ENCODE results near the gene PFN1. TPM values are rescaled to one million over a fixed set of nuclear protein-coding genes. Genes with fewer than 3 reads are reported as not detected.
A peak's percentile ranks its signal among the peaks of the same experiment; 100 is the strongest.
"Not testable (repeated sequence)": the region's sequence is repeated elsewhere in the genome, so short reads cannot be mapped to it uniquely, and the experiment has no call there.

PFN1 gene
- polyA plus RNA-seq, 1 donor, result 349 TPM

- DNase-seq (ENCODE audit: low read depth), result no peak
Measured at GRCh38 chr17:4921320-4921719, 27.0 kb downstream of the PFN1 start.

- DNase-seq (ENCODE audit: low read depth), result no peak
Measured at GRCh38 chr17:4920351-4921048, 27.8 kb downstream of the PFN1 start.

GRCh38 chr17:4919511-4920047 is 28.8 kb downstream of the PFN1 start:
- no peak for DNase-seq (ENCODE audit: low read depth)

DNA sequence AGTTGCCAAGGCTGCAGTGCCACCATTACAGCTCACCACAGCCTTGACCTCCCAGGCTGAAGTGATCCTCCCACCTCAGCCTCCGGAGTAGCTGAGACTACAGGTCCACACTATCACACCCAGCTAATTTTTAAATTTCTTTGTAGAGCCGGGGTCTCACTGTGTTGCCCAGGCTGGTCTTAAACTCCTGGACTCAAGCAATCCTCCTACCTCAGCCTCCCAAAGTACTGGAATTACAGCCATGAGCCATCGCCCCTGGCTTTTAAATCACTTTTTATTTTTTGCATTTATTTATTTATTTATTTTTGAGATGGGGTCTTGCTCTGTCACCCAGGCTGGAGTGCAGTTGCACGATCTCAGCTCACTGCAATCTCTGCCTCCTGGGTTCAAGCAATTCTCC is 33.8 kb downstream of the PFN1 start:
- DNase-seq (ENCODE audit: low read depth), result not testable (repeated sequence)

DNA sequence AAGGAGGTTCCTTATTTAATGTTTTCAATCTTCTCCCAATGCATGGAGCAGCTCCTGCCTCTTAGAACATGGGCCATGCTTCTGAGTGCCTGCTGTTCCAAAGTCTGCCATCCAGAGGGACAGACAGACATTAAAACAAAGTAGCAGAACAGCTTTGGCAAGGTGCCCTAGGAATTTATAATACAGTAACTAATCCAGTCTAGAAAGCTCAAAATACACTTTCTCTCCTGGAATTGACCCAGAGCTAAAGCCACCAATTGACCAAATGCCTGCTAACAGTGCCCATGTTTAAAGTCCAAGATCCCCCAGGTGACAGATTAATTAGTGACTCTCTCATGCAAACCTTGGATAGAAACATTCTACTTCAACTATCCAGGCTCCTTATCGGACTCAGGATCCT is 34.3 kb downstream of the PFN1 start:
- no peak for DNase-seq (ENCODE audit: low read depth)

DNA sequence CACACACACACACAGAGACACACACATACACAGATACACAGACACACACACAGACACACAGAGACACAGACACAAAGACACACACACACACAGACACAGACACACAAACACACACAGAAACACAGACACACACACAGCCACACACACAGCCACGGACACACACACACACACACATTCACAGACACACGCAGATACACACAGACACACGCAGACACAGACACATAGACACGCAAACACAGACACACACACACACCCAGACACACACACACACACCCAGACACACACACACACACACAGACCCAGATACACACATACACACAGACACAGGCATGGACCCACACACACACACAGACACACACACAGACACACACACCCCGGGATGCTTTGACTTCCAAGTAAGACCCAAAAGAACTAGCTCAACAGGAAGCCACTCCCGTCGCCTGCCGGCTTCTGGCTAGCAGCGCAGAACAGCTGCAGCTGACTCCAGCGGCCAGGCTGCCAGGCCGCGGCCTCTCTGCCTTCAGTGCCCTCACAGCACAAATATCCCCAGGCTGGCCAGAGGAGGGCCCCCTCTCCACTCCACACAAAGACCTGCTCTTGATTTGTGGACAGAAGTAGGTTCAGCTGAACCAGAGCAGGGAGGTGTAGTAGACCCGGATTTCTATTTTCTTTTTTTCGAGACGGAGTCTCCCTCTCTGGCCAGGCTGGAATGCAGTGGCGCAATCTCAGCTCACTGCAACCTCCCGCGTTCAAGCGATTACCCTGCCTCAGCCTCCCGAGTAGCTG is 39.4 kb downstream of the PFN1 start:
- peak; percentile 76 for DNase-seq (ENCODE audit: low read depth)

DNA sequence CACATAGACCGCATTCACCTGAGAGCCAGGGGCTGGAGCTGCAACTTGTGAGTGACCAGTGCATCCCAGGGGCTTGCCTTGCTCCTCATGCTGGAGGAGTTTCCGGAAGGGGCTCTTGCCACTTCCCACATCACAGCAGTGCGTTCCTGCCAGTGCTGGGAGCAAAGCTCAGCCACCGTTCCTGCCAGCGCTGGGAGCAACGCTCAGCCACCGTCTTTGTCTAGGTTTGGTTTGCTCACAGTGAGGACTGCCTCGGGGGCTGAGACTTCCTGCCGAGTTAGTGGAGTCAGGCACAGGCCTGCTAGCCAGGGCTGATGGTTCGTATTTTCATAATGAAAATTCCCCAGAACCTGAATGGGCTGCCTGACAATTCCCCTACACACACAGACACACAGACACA is 40.0 kb downstream of the PFN1 start:
- DNase-seq (ENCODE audit: low read depth), result no peak

- not testable (repeated sequence) for DNase-seq (ENCODE audit: low read depth)
Measured at GRCh38 chr17:4906642-4907041, 41.7 kb downstream of the PFN1 start.

GRCh38 chr17:4903051-4903818 is 45.1 kb downstream of the PFN1 start, which contains the start of gene CHRNE:
CHRNE (minus strand) TSS chr17:4903098; CDS start chr17:4903063, 35 bp downstream.
- peak; percentile 62 for DNase-seq (ENCODE audit: low read depth)

GRCh38 chr17:4902540-4902939 is 45.8 kb downstream of the PFN1 start:
- no peak for DNase-seq (ENCODE audit: low read depth)

DNA sequence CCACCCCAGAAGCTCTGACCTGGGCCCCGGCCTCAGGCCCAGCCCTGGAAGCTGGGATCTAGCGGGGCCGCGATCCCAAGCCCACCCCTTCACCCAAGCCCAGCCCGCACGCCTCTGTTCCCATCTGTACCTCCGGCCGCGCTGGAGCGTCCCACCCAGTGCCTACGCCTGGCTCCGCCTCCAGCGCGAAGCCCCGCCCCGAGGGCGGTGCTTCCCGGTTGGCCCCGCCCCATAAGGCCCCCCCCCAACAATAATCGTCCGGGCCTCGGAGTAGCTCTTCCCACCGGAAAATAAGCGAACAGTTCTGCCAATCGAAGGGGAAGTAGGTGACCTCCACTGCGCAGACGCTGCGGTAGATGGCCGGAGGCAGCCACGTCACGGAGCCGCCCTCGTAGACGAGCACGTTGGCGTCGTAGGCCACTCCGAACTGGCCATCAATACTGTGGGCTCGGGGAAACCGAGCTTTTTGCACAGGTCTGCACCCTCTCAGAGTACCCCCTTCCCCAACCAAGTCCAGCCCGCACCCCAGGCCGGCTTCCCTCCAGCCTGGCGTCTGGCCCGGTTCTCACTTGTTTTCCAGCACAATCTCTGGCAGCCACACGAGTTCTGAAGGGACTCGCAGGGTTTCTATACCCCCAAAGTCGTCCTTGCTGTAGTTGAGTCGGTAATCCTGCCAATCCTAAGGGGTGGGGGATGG is 46.5 kb downstream of the PFN1 start:
- DNase-seq (ENCODE audit: low read depth), result no peak

DNA sequence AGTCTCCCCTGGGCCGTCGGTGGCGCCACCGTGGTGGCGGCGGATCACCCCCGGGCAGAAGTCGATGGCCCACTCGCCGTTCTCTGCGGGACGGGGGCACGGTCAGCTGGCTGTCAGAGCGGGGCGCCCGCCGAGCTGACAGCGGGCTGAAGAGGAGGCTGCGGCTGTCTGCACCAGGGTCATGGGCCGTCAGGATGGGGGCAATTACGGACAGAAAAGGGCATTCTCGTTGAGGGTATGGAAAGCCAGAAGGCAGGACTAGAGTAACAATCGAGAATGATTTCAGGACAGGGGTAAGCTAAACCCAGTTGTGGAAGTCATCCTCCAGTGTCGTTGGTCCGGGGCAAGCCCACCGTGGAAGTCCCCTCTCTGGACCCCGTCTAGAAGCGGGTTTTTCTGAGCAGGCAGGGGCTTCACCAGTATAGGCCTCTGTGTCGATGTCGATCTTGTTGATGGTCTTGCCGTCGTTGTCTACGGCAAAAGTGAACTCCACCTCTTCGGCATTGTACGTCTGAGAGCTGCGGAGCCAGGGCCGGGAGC is 47.2 kb downstream of the PFN1 start:
- DNase-seq (ENCODE audit: low read depth), result no peak

GRCh38 chr17:4900231-4901107 is 47.9 kb downstream of the PFN1 start:
- DNase-seq (ENCODE audit: low read depth), result no peak

- DNase-seq (ENCODE audit: low read depth), result peak; percentile 47
Measured at GRCh38 chr17:4899341-4900230, 48.7 kb downstream of the PFN1 start, which contains the start of gene C17orf107. C17orf107 (plus strand) TSS chr17:4899536; CDS start chr17:4899763, 227 bp downstream.

DNA sequence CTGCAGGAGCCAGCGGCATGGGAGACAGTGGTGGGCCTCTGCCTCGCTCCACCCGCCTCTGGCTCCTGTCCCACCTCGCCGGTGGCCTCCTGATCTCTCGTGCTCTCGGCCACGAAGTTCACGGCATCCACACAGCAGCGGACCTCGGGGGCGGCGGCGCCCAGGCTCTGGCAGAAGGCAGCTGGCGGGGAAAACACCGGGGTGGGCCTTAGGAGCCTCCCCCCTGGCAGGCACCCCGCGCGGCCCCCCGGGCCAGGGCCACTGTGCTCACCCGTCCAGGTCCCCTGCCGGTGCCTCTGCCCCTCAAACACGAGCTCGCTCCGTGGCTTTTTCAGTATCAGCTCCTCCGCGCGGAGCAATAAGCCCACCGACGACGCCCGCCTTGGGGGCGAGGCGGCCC is 49.4 kb downstream of the PFN1 start:
- DNase-seq (ENCODE audit: low read depth), result no peak

DNA sequence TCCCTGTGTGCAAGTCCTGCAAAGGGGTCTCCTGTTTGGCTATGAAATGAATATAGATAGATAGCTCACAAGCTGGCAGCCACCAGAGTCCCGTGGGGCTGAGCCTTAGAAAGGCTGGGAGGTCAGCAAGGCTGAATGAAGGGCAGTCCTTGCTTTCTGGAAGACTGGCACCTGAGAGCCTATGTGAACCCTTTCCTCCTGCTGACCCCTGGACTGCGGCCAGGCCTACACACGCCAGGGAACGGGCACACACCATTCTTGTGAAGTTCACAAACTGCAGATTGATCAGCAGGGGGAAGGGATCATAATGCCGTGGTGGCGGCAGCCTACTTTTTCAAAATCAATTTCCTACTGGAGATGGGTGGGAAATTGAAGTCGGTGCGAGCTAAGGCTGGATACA is 50.0 kb downstream of the PFN1 start:
- no peak for DNase-seq (ENCODE audit: low read depth)

DNA sequence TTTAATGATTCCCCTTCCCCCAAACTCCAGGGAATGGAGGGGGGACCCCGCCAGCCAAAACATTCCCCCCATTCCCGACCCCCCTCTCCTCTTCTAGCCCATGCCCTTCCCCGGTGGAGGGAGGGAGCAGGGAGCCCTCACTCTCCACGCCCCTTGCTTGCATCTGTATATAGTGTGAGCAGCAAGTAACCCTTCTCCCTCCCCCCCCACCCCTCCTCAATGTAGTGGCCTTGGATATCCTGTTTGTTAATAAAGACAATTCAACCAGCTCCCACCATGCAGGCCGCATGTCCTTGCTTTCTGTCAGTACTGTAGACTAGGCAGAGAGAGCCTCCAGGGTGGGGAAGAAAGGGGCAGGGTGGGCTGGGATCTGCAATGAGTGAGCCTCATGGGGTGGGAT is 50.5 kb downstream of the PFN1 start:
- DNase-seq (ENCODE audit: low read depth), result no peak

- DNase-seq (ENCODE audit: low read depth), result no peak
Measured at GRCh38 chr17:4897198-4897687, 51.1 kb downstream of the PFN1 start.

Measured in forelimb muscle (tissue), 1 donor.